SK-N-SH treated with all-trans-retinoic acid at 6 μM for 48 hours (cell line): ENCODE results near the gene NUP93.
"Not testable (repeated sequence)": the region's sequence is repeated elsewhere in the genome, so short reads cannot be mapped to it uniquely, and the experiment has no call there.

Source experiments
- ATAC-seq: fragments of 200-7000 bp; cut with Tn5 transposase; 3 replicates; pipeline ENCODE4 v1.9.1; 2020; ENCODE audit warnings: mild to moderate bottlenecking, moderate library complexity
- ARNTL ChIP-seq: fragments of 450-650 bp; formaldehyde crosslinking; IDR thresholded peaks from 2 replicates; pipeline ENCODE4 v1.5.0; 2020; ENCODE audit warnings: low read depth, mild to moderate bottlenecking, moderate library complexity, borderline replicate concordance
- BACH2 ChIP-seq: fragments of 250-450 bp; sonication (Bioruptor Pico); IDR thresholded peaks from 2 replicates; pipeline ENCODE4 v1.9.0; 2021; ENCODE audit warnings: mild to moderate bottlenecking, borderline replicate concordance
- CSDC2 ChIP-seq: fragments of 250-450 bp; sonication (Bioruptor Pico); IDR thresholded peaks from 2 replicates; pipeline ENCODE4 v1.5.0; 2020; ENCODE audit warnings: mild to moderate bottlenecking, moderate library complexity
- ESRRG ChIP-seq: fragments of 250-450 bp; sonication (Bioruptor Pico); IDR thresholded peaks from 2 replicates; pipeline ENCODE4 v1.6.1; 2021; ENCODE audit warnings: mild to moderate bottlenecking
- OSR1 ChIP-seq: fragments of 250-450 bp; sonication (Bioruptor Pico); IDR thresholded peaks from 2 replicates; pipeline ENCODE4 v1.8.0; 2022; ENCODE audit warnings: moderate library complexity, mild to moderate bottlenecking, inconsistent platforms
- PPARA ChIP-seq: fragments of 250-450 bp; sonication (Bioruptor Pico); IDR thresholded peaks from 2 replicates; pipeline ENCODE4 v1.5.0; 2020; ENCODE audit warnings: mild to moderate bottlenecking, borderline replicate concordance
- RARB ChIP-seq: fragments of 250-450 bp; sonication (Bioruptor Pico); IDR thresholded peaks from 2 replicates; pipeline ENCODE4 v1.8.0; 2021; ENCODE audit warnings: mild to moderate bottlenecking, moderate library complexity
- TCF4 ChIP-seq: fragments of 250-450 bp; sonication (Bioruptor Pico); IDR thresholded peaks from 2 replicates; pipeline ENCODE4 v1.8.0; 2021; ENCODE audit warnings: mild to moderate bottlenecking, moderate library complexity, borderline replicate concordance
- TOX ChIP-seq: fragments of 250-450 bp; sonication (Bioruptor Pico); IDR thresholded peaks from 2 replicates; pipeline ENCODE4 v1.8.0; 2021; ENCODE audit warnings: mild to moderate bottlenecking, moderate library complexity, borderline replicate concordance
- ZC3H10 ChIP-seq: fragments of 250-450 bp; sonication (Bioruptor Pico); IDR thresholded peaks from 2 replicates; pipeline ENCODE4 v1.5.1; 2021; ENCODE audit warnings: mild to moderate bottlenecking, moderate library complexity
- ZFP3 ChIP-seq: fragments of 250-450 bp; sonication (Bioruptor Pico); IDR thresholded peaks from 2 replicates; pipeline ENCODE4 v1.5.0; 2020; ENCODE audit warnings: mild to moderate bottlenecking, moderate library complexity
- ZFP30 ChIP-seq: fragments of 450-650 bp; formaldehyde crosslinking; IDR thresholded peaks from 2 replicates; pipeline ENCODE4 v1.5.0; 2022; ENCODE audit warnings: mild to moderate bottlenecking, moderate library complexity
- ZNF565 ChIP-seq: fragments of 450-650 bp; formaldehyde crosslinking; conservative IDR thresholded peaks from 2 replicates; pipeline ENCODE4 v1.5.0; 2020; ENCODE audit warnings: low read depth, mild to moderate bottlenecking, moderate library complexity
- ZNF70 ChIP-seq: fragments of 450-650 bp; formaldehyde crosslinking; IDR thresholded peaks from 2 replicates; pipeline ENCODE4 v1.5.0; 2020; ENCODE audit warnings: mild to moderate bottlenecking, moderate library complexity
- ZNF8 ChIP-seq: fragments of 450-650 bp; formaldehyde crosslinking; IDR thresholded peaks from 2 replicates; pipeline ENCODE4 v1.5.0; 2020; ENCODE audit warnings: mild to moderate bottlenecking, moderate library complexity
- TF ChIP-seq, protein P1 (sequence below): fragments of 250-450 bp; sonication (Bioruptor Pico); IDR thresholded peaks from 2 replicates; pipeline ENCODE4 v1.5.1; 2021; ENCODE audit warnings: mild to moderate bottlenecking, moderate library complexity
- TF ChIP-seq, protein P2 (sequence below): fragments of 250-450 bp; sonication (Bioruptor Pico); IDR thresholded peaks from 2 replicates; pipeline ENCODE4 v1.5.1; 2020; ENCODE audit warnings: low read depth, mild to moderate bottlenecking, moderate library complexity
- TF ChIP-seq, protein P3 (sequence below): fragments of 250-450 bp; sonication (Bioruptor Pico); IDR thresholded peaks from 2 replicates; pipeline ENCODE4 v1.8.0; 2020; ENCODE audit warnings: mild to moderate bottlenecking, moderate library complexity, borderline replicate concordance
- TF ChIP-seq, protein P4 (sequence below): fragments of 250-450 bp; sonication (Bioruptor Pico); IDR thresholded peaks from 2 replicates; pipeline ENCODE4 v1.5.0; 2020; ENCODE audit warnings: mild to moderate bottlenecking, moderate library complexity

NUP93 gene

DNA sequence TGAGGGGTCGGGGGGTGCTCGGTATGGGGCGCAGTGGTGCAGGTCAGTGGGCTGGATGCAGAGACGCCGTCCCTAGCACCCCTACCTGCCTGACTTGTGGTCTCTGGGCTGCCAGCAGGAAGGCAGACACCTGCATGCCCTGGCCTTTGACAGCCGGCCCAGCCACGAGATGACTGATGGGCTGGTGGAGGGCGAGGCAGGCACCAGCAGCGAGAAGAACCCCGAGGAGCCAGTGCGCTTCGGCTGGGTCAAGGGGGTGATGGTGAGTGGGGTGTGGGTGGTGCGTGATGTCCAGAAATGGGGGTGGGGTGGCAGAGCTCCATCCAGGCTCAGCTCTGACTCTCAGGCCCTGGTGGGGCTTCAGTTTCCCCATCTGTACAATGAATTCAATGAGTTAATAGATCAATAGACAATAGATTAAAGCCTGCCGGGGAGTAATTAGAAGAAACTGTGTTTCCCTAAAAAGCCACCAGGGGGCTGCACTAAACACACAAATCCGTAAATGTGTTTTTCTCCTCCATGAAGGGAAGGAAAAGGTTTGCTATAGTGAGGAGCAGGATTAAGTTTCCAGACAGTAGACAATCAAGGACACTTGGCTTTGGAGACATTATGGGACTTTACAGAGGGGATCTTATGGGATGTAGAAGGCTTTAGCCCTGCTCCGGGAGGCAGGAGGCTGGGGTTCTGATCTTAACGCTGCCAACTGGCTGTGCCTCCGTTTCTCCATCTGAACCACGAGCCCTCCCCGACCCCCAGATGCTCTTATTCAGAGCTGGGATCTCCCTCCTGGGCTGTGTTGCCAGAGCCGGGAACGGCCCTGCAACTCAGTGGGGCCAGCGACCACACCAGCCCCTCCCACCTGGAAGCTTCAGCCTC lies 137.3 kb downstream of the NUP93 start:
- peak; percentile 63 for ATAC-seq

DNA sequence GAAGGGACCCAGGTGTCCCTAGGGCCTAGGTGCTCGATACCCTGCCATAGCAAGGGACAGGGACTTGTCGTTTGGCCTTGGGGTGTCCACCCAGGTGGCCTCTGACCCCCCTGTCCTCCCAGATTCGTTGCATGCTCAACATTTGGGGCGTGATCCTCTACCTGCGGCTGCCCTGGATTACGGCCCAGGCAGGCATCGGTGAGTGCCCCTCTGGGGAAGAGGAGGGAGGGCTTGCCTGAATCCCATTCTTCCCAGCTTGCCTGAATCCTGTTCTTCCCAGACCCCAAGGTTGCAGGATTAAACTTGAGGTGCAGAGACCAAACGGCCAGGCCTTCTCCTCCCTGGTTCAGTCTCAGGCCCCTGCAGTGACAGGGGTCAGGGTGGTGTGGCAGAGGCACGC lies 138.2 kb downstream of the NUP93 start:
- TF ChIP-seq PPARA (CRISPR knock-in tag) (no peak), ZNF565 (no peak), ZNF8 (no peak), RARB (no peak), ZFP3 (no peak), CSDC2 (CRISPR knock-in tag) (no peak), ZFP30 (CRISPR knock-in tag) (no peak), BACH2 (CRISPR knock-in tag) (no peak), ZC3H10 (no peak)
- TF ChIP-seq, protein P1, sequence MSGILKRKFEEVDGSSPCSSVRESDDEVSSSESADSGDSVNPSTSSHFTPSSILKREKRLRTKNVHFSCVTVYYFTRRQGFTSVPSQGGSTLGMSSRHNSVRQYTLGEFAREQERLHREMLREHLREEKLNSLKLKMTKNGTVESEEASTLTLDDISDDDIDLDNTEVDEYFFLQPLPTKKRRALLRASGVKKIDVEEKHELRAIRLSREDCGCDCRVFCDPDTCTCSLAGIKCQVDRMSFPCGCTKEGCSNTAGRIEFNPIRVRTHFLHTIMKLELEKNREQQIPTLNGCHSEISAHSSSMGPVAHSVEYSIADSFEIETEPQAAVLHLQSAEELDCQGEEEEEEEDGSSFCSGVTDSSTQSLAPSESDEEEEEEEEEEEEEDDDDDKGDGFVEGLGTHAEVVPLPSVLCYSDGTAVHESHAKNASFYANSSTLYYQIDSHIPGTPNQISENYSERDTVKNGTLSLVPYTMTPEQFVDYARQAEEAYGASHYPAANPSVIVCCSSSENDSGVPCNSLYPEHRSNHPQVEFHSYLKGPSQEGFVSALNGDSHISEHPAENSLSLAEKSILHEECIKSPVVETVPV (CRISPR knock-in tag), result no peak
- ATAC-seq, result no peak

More for the DNA sequence above, 137.3 kb downstream of the NUP93 start:
- TF ChIP-seq, protein P2, sequence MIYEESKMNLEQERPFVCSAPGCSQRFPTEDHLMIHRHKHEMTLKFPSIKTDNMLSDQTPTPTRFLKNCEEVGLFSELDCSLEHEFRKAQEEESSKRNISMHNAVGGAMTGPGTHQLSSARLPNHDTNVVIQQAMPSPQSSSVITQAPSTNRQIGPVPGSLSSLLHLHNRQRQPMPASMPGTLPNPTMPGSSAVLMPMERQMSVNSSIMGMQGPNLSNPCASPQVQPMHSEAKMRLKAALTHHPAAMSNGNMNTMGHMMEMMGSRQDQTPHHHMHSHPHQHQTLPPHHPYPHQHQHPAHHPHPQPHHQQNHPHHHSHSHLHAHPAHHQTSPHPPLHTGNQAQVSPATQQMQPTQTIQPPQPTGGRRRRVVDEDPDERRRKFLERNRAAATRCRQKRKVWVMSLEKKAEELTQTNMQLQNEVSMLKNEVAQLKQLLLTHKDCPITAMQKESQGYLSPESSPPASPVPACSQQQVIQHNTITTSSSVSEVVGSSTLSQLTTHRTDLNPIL (CRISPR knock-in tag), result no peak
- TF ChIP-seq ESRRG (CRISPR knock-in tag) (no peak), TCF4 (CRISPR knock-in tag) (no peak), ZC3H10 (no peak), ZNF70 (CRISPR knock-in tag) (no peak), ZNF565 (no peak), TOX (CRISPR knock-in tag) (no peak)
- TF ChIP-seq, protein P3, sequence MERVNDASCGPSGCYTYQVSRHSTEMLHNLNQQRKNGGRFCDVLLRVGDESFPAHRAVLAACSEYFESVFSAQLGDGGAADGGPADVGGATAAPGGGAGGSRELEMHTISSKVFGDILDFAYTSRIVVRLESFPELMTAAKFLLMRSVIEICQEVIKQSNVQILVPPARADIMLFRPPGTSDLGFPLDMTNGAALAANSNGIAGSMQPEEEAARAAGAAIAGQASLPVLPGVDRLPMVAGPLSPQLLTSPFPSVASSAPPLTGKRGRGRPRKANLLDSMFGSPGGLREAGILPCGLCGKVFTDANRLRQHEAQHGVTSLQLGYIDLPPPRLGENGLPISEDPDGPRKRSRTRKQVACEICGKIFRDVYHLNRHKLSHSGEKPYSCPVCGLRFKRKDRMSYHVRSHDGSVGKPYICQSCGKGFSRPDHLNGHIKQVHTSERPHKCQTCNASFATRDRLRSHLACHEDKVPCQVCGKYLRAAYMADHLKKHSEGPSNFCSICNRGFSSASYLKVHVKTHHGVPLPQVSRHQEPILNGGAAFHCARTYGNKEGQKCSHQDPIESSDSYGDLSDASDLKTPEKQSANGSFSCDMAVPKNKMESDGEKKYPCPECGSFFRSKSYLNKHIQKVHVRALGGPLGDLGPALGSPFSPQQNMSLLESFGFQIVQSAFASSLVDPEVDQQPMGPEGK (CRISPR knock-in tag), result no peak
- TF ChIP-seq, protein P4, sequence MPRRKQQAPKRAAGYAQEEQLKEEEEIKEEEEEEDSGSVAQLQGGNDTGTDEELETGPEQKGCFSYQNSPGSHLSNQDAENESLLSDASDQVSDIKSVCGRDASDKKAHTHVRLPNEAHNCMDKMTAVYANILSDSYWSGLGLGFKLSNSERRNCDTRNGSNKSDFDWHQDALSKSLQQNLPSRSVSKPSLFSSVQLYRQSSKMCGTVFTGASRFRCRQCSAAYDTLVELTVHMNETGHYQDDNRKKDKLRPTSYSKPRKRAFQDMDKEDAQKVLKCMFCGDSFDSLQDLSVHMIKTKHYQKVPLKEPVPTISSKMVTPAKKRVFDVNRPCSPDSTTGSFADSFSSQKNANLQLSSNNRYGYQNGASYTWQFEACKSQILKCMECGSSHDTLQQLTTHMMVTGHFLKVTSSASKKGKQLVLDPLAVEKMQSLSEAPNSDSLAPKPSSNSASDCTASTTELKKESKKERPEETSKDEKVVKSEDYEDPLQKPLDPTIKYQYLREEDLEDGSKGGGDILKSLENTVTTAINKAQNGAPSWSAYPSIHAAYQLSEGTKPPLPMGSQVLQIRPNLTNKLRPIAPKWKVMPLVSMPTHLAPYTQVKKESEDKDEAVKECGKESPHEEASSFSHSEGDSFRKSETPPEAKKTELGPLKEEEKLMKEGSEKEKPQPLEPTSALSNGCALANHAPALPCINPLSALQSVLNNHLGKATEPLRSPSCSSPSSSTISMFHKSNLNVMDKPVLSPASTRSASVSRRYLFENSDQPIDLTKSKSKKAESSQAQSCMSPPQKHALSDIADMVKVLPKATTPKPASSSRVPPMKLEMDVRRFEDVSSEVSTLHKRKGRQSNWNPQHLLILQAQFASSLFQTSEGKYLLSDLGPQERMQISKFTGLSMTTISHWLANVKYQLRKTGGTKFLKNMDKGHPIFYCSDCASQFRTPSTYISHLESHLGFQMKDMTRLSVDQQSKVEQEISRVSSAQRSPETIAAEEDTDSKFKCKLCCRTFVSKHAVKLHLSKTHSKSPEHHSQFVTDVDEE, result no peak
- TF ChIP-seq, all 23 proteins: peak for 0

DNA sequence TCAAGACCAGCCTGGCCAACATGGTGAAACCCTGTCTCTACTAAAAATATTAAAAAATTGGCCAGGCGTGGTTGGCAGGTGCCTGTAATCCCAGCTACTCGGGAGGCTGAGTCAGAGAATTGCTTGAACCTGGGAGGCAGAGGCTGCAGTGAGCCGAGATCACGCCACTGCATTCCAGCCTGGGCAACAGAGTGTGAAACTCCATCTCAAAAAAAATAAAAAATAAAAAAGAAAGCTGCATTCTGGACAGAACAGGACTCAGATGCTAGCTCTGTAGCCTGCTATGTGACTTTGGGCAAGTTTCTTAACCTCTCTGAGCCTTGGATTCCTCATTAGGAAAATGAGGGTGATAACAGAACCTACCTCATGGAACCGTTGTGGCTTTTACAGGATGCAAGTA lies 138.8 kb downstream of the NUP93 start:
- ATAC-seq, result not testable (repeated sequence)

DNA sequence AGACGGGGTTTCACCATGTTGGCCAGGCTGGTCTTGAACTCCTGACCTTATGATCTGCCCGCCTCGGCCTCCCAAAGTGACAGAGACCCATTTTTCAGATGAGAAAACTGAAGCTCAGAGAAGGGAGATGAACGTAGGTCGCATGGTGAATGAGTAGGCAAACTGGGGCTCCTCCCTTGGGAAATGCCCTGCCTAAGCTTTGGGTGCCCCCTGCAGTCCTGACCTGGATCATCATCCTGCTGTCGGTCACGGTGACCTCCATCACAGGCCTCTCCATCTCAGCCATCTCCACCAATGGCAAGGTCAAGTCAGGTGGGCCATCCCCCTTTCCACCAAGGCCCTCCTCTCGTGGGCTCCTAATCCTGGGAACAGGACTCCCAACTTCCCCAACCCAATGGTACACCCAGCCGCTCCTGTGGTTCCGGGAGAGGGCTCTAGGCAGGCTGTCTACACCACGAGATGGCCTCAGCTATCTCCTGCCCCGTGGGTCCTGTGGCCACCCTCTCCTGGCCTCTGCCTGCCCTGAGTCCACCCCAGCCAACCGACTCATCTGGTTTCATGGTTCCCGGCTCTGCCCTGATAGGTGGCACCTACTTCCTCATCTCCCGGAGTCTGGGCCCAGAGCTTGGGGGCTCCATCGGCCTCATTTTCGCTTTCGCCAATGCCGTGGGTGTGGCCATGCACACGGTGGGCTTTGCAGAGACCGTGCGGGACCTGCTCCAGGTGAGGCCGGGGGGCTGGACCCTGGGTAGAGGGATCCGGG lies 139.8 kb downstream of the NUP93 start:
- peak; percentile 63 for ATAC-seq
- TF ChIP-seq ZC3H10, result no peak
- TF ChIP-seq ARNTL (CRISPR knock-in tag), result no peak
- TF ChIP-seq BACH2 (CRISPR knock-in tag), result no peak
- no peak for TF ChIP-seq TCF4 (CRISPR knock-in tag)
- no peak for TF ChIP-seq ESRRG (CRISPR knock-in tag)
- no peak for TF ChIP-seq ZFP30 (CRISPR knock-in tag)
- TF ChIP-seq ZNF70 (CRISPR knock-in tag), result no peak
- TF ChIP-seq ZNF565, result no peak
- TF ChIP-seq OSR1, result no peak
